WTC11 (cell line): ENCODE data around the gene METTL13. TPM values are rescaled to one million over a fixed set of nuclear protein-coding genes. Genes with fewer than 3 reads are reported as not detected.
A peak's percentile ranks its signal among the peaks of the same experiment; 100 is the strongest.

Experiments used
- ARID4B ChIP-seq: sonication (generic); formaldehyde crosslinking; IDR thresholded peaks from 2 replicates; pipeline ENCODE4 v1.8.0; 2023; ENCODE audit warnings: missing genetic modification reagents, mild to moderate bottlenecking, borderline replicate concordance
- E2F5 ChIP-seq: sonication (generic); formaldehyde crosslinking; IDR thresholded peaks from 2 replicates; pipeline ENCODE4 v1.8.1; 2022; ENCODE audit warnings: mild to moderate bottlenecking, moderate library complexity, missing genetic modification reagents
- ETV6 ChIP-seq: sonication (generic); formaldehyde crosslinking; IDR thresholded peaks from 2 replicates; pipeline ENCODE4 v1.8.1; 2022; ENCODE audit warnings: mild to moderate bottlenecking, missing genetic modification reagents
- FOXJ3 ChIP-seq: sonication (generic); formaldehyde crosslinking; IDR thresholded peaks from 2 replicates; pipeline ENCODE4 v1.9.0; 2021; ENCODE audit warnings: missing genetic modification reagents, mild to moderate bottlenecking, borderline replicate concordance
- FOXK1 ChIP-seq: sonication (generic); formaldehyde crosslinking; IDR thresholded peaks from 2 replicates; pipeline ENCODE4 v1.8.0; 2022; ENCODE audit warnings: mild to moderate bottlenecking, moderate library complexity, missing genetic modification reagents
- FOXP1 ChIP-seq: sonication (generic); formaldehyde crosslinking; IDR thresholded peaks from 2 replicates; pipeline ENCODE4 v1.8.0; 2022; ENCODE audit warnings: missing genetic modification reagents, mild to moderate bottlenecking, moderate library complexity, borderline replicate concordance
- FOXP4 ChIP-seq: sonication (generic); formaldehyde crosslinking; IDR thresholded peaks from 2 replicates; pipeline ENCODE4 v1.8.0; 2022; ENCODE audit warnings: mild to moderate bottlenecking, missing genetic modification reagents
- MAX ChIP-seq: sonication (generic); formaldehyde crosslinking; IDR thresholded peaks from 2 replicates; pipeline ENCODE4 v1.8.0; 2022; ENCODE audit warnings: mild to moderate bottlenecking, missing genetic modification reagents
- MYBL2 ChIP-seq: sonication (generic); formaldehyde crosslinking; IDR thresholded peaks from 2 replicates; pipeline ENCODE4 v1.8.1; 2023; ENCODE audit warnings: mild to moderate bottlenecking, moderate library complexity, missing genetic modification reagents
- NFATC4 ChIP-seq: fragments of 250-450 bp; sonication (Bioruptor Pico); IDR thresholded peaks from 2 replicates; pipeline ENCODE4 v1.9.0; 2021; ENCODE audit warnings: mild to moderate bottlenecking
- NR2C2 ChIP-seq: sonication (generic); formaldehyde crosslinking; IDR thresholded peaks from 2 replicates; pipeline ENCODE4 v1.8.0; 2022; ENCODE audit warnings: mild to moderate bottlenecking, missing genetic modification reagents
- SP1 ChIP-seq: sonication (generic); formaldehyde crosslinking; conservative IDR thresholded peaks from 2 replicates; pipeline ENCODE4 v1.8.1; 2022; ENCODE audit warnings: missing genetic modification reagents
- TEAD1 ChIP-seq: sonication (generic); formaldehyde crosslinking; IDR thresholded peaks from 2 replicates; pipeline ENCODE4 v1.8.0; 2022; ENCODE audit warnings: mild to moderate bottlenecking, missing genetic modification reagents
- TP53 ChIP-seq: sonication (generic); formaldehyde crosslinking; IDR thresholded peaks from 2 replicates; pipeline ENCODE4 v1.8.1; 2023; ENCODE audit warnings: mild to moderate bottlenecking, missing genetic modification reagents
- ZNF219 ChIP-seq: sonication (generic); formaldehyde crosslinking; IDR thresholded peaks from 2 replicates; pipeline ENCODE4 v1.8.0; 2023; ENCODE audit warnings: missing genetic modification reagents, mild to moderate bottlenecking, borderline replicate concordance
- ZNF232 ChIP-seq: sonication (generic); formaldehyde crosslinking; IDR thresholded peaks from 2 replicates; pipeline ENCODE4 v1.8.0; 2022; ENCODE audit warnings: mild to moderate bottlenecking, missing genetic modification reagents
- ZNF416 ChIP-seq: fragments of 250-450 bp; sonication (Bioruptor Pico); IDR thresholded peaks from 2 replicates; pipeline ENCODE4 v1.9.0; 2021; ENCODE audit warnings: mild to moderate bottlenecking, inconsistent platforms
- ZNF425 ChIP-seq: fragments of 250-450 bp; sonication (Bioruptor Pico); conservative IDR thresholded peaks from 2 replicates; pipeline ENCODE4 v1.9.0; 2021; ENCODE audit warnings: mild to moderate bottlenecking
- total RNA-seq: library from RNA; stranded (reverse); gene quantifications from 3 replicates; pipeline ENCODE4 v1.2.3, GENCODE V29; 2021
- TF ChIP-seq, protein P1 (sequence below): sonication (generic); formaldehyde crosslinking; IDR thresholded peaks from 2 replicates; pipeline ENCODE4 v1.8.1; 2023; ENCODE audit warnings: mild to moderate bottlenecking, missing genetic modification reagents
- TF ChIP-seq, protein P2 (sequence below): sonication (generic); formaldehyde crosslinking; IDR thresholded peaks from 2 replicates; pipeline ENCODE4 v1.8.0; 2023; ENCODE audit warnings: mild to moderate bottlenecking, missing genetic modification reagents

Gene METTL13
- total RNA-seq, 1 experiment from 2014 or later = 46.5 TPM

DNA sequence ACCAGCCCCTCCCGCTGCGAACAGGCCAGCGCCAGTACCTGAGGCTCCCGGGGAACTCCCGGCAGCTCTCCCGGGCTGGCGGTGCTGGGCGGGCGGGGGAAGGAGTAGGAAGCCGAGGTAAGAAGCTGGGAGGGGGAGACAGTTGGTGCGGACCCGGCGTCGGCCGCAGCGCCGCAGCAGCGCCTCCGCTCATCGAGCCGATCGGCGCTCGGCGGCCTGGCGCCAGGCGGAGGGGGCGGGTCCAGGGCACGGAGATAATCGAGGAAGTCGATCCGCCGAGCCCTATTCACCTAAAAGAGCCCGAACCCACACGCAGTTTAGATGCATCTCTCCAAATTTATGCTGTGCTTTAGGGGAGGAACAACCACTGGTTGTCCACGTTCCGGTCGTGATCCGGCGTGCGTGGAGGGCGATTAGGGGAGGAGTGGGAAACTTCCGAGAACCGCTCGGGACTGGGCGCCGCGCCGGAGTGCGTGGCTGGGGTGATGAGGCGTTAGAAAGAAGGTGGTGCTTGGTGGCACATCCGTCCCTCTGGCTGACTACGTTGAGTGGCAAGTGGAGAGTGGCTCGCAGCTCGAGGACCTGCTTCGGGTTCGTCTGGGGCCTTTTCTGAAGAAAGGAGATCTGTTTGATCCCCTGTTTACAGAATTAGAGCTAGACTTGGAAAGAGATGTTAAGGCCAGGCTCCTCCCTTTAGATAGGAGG is 39.4 kb upstream of the METTL13 start, which contains the start of gene VAMP4 (continued):
- TF ChIP-seq, protein P1, sequence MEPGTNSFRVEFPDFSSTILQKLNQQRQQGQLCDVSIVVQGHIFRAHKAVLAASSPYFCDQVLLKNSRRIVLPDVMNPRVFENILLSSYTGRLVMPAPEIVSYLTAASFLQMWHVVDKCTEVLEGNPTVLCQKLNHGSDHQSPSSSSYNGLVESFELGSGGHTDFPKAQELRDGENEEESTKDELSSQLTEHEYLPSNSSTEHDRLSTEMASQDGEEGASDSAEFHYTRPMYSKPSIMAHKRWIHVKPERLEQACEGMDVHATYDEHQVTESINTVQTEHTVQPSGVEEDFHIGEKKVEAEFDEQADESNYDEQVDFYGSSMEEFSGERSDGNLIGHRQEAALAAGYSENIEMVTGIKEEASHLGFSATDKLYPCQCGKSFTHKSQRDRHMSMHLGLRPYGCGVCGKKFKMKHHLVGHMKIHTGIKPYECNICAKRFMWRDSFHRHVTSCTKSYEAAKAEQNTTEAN = 0 out of 2 replicates have a peak, but pooled peaks have one; percentile 15
- TF ChIP-seq ZNF425 (no peak), MAX (CRISPR knock-in tag) (0 out of 2 replicates have a peak, but pooled peaks have one; percentile 18), FOXK1 (CRISPR knock-in tag) (peak; percentile 69), FOXP4 (peak; percentile 82; the same call in 1 of the 2 replicates), ZNF232 (CRISPR knock-in tag) (peak; percentile 52), TEAD1 (CRISPR knock-in tag) (peak; percentile 73; the same call in 1 of the 2 replicates), ARID4B (CRISPR knock-in tag) (0 out of 2 replicates have a peak, but pooled peaks have one; percentile 13), FOXJ3 (CRISPR knock-in tag) (no peak), ZNF416 (CRISPR knock-in tag) (no peak), NFATC4 (no peak), ZNF219 (CRISPR knock-in tag) (no peak), NR2C2 (no peak), E2F5 (peak; percentile 69), ETV6 (CRISPR knock-in tag) (peak; percentile 81), FOXP1 (peak; percentile 58; the same call in 1 of the 2 replicates), SP1 (CRISPR knock-in tag) (peak; percentile 99), MYBL2 (CRISPR knock-in tag) (0 out of 2 replicates have a peak, but pooled peaks have one; percentile 42), TP53 (no peak)
- TF ChIP-seq, protein P2, sequence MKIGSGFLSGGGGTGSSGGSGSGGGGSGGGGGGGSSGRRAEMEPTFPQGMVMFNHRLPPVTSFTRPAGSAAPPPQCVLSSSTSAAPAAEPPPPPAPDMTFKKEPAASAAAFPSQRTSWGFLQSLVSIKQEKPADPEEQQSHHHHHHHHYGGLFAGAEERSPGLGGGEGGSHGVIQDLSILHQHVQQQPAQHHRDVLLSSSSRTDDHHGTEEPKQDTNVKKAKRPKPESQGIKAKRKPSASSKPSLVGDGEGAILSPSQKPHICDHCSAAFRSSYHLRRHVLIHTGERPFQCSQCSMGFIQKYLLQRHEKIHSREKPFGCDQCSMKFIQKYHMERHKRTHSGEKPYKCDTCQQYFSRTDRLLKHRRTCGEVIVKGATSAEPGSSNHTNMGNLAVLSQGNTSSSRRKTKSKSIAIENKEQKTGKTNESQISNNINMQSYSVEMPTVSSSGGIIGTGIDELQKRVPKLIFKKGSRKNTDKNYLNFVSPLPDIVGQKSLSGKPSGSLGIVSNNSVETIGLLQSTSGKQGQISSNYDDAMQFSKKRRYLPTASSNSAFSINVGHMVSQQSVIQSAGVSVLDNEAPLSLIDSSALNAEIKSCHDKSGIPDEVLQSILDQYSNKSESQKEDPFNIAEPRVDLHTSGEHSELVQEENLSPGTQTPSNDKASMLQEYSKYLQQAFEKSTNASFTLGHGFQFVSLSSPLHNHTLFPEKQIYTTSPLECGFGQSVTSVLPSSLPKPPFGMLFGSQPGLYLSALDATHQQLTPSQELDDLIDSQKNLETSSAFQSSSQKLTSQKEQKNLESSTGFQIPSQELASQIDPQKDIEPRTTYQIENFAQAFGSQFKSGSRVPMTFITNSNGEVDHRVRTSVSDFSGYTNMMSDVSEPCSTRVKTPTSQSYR (CRISPR knock-in tag) = peak; percentile 31; the same call in 1 of the 2 replicates
